Epithelial cell of proximal tubule (primary cell): ENCODE measurements around the gene NRN1. TPM values are rescaled to one million over a fixed set of nuclear protein-coding genes. Genes with fewer than 3 reads are reported as not detected.
"Not testable (repeated sequence)": the region's sequence is repeated elsewhere in the genome, so short reads cannot be mapped to it uniquely, and the experiment has no call there.

Source experiments
- DNase-seq: peaks from one replicate; pipeline ENCODE4 v3.0.0-alpha.2; 2011; ENCODE audit warnings: low read depth
- H3K4me3 ChIP-seq: 2 replicates; pipeline ENCODE4 v1.5.1; 2011; ENCODE audit warnings: low read depth, mild to moderate bottlenecking, low read length
- total RNA-seq: library from RNA; depleted of rRNA; stranded (reverse); fragments of >200 nt; gene quantifications from 2 replicates; pipeline ENCODE4 v1.2.3, GENCODE V29; 2015
- TF ChIP-seq, protein P1 (sequence below): conservative IDR thresholded peaks from 2 replicates; pipeline ENCODE4 v1.5.1; 2012; ENCODE audit warnings: low read depth, mild to moderate bottlenecking, low read length

The NRN1 gene
- total RNA-seq, 1 donor from 2014 or later, result 1.1 TPM

DNA sequence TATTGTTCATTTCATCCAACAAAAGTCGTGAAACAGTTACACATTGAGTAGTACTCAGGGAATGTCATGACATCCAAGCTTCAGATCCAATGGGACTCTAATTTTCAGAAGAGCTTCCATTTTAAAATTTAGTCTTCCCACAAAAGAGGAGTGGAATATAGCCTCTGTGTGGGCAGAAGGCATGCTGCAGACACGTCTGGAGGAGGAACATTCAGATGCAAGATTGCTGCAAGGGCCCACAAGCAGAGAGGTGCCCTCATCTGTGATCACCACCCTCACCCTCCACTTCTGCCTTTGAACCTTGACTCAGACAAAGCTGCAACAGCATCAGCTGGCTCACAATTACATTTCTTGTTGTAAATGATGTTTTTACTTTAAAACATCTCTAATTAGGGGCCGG is 29.9 kb downstream of the NRN1 start:
- no peak for DNase-seq
- TF ChIP-seq, protein P1, sequence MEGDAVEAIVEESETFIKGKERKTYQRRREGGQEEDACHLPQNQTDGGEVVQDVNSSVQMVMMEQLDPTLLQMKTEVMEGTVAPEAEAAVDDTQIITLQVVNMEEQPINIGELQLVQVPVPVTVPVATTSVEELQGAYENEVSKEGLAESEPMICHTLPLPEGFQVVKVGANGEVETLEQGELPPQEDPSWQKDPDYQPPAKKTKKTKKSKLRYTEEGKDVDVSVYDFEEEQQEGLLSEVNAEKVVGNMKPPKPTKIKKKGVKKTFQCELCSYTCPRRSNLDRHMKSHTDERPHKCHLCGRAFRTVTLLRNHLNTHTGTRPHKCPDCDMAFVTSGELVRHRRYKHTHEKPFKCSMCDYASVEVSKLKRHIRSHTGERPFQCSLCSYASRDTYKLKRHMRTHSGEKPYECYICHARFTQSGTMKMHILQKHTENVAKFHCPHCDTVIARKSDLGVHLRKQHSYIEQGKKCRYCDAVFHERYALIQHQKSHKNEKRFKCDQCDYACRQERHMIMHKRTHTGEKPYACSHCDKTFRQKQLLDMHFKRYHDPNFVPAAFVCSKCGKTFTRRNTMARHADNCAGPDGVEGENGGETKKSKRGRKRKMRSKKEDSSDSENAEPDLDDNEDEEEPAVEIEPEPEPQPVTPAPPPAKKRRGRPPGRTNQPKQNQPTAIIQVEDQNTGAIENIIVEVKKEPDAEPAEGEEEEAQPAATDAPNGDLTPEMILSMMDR, result no peak

GRCh38 chr6:5968817-5969734 is 37.6 kb downstream of the NRN1 start:
- no peak overlapping the region for H3K4me3 ChIP-seq
- TF ChIP-seq, protein P1, result no peak
- DNase-seq, result no peak

More for the DNA sequence above, 29.9 kb downstream of the NRN1 start:
- H3K4me3 ChIP-seq, result no peak overlapping the region

DNA sequence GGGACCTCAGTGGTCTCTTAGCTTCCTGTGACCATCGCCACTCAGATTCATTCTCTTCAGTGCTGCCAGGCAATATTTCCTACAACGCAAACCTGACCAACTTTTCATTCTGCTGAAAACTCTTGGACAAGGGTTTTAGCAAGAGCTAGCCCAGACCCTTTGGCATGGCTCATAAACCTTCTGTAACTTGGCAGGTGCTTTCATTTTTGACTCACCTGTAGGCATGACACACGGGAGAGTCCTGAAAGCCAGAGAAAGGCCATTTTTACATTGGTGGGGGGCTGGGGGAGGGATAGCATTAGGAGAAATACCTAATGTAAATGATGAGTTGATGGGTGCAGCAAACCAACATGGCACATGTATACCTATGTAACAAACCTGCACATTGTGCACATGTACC is 38.7 kb downstream of the NRN1 start:
- H3K4me3 ChIP-seq, DNase-seq: not testable (repeated sequence)

DNA sequence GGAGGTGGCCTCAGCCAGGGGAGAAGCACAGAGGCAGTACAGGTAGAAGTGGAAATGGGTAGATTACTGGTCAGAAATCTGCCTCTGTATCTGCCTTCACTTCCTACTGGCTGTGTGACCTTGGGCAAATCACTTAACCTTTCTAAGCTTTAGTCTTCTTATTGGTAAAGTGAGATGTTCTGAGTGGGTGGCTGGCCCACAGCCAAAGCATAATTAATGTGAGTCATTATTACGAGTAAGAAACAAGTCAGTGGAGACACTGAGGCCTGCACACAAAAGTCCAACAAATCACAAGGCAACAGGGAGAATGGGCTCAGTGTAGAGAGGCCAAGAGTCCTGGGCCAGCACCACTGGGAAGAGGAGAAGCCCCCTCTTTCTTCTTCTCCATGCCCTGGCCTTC is 39.1 kb downstream of the NRN1 start:
- no peak overlapping the region for H3K4me3 ChIP-seq
- TF ChIP-seq, protein P1, result no peak
- no peak for DNase-seq

DNA sequence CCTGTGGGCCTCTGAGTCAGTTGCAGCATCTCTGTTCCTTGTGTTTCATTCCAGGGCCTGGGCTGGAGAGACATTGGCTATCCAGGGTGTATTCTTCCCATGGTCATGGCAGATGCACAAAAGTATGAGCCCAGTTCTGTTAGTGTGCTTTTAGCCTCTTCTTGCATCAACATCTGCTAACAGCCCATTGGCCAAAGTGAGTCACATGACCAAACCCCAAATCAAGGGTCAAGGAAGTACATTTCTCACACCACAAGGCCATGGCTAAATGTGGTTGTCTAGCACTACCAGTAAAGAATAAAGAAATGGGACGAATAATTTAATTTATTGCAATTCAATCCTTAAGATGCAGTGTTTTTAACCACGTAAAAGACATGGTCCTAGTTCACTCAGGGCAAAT is 43.9 kb downstream of the NRN1 start:
- H3K4me3 ChIP-seq, result no peak overlapping the region
- TF ChIP-seq, protein P1, result no peak
- DNase-seq, result no peak

DNA sequence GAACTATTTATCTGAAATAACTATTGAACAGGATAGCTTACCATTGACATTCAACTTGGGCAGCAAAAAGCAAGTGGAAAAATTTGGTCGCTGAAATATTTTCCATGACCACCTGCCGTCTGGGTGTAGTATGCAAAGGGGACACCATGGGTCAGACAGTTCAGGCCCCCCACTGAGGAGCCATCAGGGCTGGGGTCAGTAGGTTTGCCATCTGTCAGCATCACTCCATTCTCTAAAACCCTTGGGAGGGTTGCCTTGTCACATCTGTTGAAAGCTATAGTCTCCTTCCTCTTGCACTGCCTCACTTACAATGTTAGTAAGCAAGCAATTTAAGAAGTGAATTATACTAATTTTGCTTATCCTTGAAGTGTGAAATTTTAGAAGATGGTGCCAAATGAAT is 44.9 kb downstream of the NRN1 start:
- DNase-seq, result no peak
- TF ChIP-seq, protein P1, result no peak

GRCh38 chr6:5960456-5960855 is 46.3 kb downstream of the NRN1 start:
- no peak for DNase-seq
- H3K4me3 ChIP-seq, result no peak overlapping the region
- TF ChIP-seq, protein P1, result no peak

More for the DNA sequence above, 44.9 kb downstream of the NRN1 start:
- no peak overlapping the region for H3K4me3 ChIP-seq
